Measurements from ENCODE around the gene ZNF75A.

GRCh38 chr16:3327514-3327913 is 22.2 kb downstream of the ZNF75A start:
- TF ChIP-seq ZNF274 (IDR thresholded peaks at IDR 0.05; ENCODE audit: low read depth, low read length) (no peak), YY1 (IDR thresholded peaks at IDR 0.05; ENCODE audit: insufficient read depth, insufficient read length) (no peak), SUZ12 (IDR thresholded peaks at IDR 0.05; ENCODE audit: extremely low read depth, insufficient read depth, insufficient read length) (no peak)

Data from NT2/D1 (cell line).